Measurements from ENCODE around the gene RBMS1.
"Not testable (repeated sequence)": the region's sequence is repeated elsewhere in the genome, so short reads cannot be mapped to it uniquely, and the experiment has no call there.

RBMS1 gene

DNA sequence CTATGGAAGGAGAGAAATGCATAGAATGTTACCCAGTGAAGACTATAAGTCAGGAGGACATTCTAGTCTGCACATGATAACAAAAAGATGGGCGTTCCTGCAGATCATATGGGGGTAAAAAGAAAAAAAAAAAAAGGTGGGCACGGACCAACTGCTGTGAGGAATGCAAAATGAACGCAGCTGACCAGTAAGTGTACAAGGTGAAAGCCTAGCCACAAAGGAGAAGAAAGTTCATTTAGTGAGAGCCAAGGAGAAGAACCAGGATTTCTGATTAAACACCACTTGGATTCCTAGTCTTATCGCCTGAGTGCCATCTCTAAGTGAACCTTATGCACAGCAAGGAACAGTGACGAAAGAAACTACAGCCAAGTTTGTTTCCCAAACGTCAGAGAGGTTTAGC, 26.5 kb downstream of the RBMS1 start:
- no peak for DNase-seq

GRCh38 chr2:160465406-160465805, 28.2 kb downstream of the RBMS1 start:
- no peak for DNase-seq

- DNase-seq, result no peak
Measured at GRCh38 chr2:160465002-160465401, 28.6 kb downstream of the RBMS1 start.

DNA sequence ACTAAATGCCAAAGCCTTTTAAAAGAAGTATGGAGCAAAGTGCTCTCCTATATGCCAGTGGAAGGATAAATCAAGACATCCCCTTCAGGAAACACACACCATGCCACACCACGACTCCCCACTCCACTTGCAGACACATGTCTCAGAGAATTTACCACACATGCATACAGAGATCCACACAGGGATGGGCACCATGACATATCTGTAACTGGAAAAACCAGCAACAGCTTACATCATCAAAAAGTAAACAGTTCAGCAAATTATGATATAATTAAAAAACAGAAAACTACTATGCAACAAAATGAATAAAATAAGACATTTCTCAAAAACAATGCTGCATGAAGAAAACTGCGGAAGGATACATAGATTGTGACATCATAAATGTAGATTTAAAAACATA, 29.6 kb downstream of the RBMS1 start:
- no peak for DNase-seq

DNA sequence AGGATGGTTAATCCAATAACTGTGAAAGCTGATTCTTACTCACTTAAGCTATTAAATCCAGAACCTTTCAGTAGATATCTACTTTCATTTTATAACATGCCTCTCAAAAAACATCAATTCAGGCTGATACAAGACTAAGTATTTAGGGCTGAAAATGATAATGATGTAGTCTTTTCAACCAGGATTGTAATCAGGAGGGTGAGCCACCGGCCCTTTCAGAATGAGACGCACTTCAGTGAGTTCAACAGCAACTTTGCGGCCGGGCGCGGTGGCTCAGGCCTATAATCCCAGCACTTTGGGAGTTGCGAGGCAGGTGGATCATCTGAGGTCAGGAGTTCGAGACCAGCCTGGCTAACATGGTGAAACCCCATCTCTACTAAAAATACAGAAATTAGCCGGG, 30.4 kb downstream of the RBMS1 start:
- DNase-seq, result no peak

- DNase-seq, result no peak
Measured at GRCh38 chr2:160460333-160460731, 33.3 kb downstream of the RBMS1 start.

DNA sequence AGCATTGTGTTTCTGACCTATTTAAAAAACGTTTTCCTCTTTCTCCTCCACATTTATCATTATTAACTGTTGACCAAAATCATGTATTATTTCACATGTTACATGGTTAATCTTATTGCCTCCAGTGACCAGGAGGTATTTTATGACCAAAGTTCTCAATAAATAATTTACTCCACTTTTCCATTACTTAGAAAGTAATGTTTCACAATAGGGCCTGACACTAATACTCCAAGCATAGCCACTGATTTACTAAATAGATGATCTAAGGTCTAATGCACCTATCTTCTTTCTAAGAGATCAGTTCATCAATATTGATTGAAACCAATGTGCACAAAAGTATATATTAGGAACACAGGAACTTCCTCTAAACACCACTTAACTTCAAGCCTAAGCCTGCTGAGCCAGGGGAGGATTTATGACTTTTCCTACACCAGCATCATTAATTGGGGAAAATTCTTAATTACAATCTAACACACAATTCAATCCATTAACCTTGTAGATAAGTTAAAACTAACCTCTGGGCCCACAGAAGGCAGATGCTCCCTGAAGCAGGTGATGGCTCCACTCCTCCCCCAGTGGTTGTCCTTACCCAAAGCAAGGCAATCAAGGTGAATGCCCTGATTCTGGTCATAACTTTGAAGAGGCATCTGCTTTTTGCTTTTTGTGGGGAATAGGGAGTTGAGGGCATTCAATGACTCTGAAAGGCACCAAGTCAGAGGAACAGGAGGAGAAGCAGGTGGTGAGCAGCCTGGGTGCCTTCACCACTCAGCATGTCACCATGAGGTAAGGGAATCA, 33.9 kb downstream of the RBMS1 start:
- DNase-seq, result no peak

- DNase-seq, result no peak
Measured at GRCh38 chr2:160458718-160459453, 34.7 kb downstream of the RBMS1 start.

DNA sequence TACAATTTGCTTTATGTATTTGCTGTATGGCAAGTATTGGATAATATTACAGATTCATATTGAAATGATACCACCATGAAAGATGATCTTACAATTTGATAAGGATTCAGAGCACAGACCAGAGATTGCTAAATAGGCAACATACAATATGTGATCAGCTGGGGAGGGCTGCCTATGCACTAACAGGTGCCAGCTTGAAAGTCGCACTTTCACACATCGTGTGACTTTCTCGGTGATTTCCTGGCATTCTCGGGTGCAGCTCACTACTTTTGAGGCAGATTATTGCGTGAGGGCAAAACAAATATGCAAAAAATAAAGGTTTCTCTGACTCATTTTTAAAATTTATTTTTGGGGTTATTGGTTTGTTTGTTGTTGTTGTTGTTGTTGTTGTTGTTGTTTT, 36.0 kb downstream of the RBMS1 start:
- no peak for DNase-seq

- no peak for DNase-seq
Measured at GRCh38 chr2:160454070-160454797, 39.4 kb downstream of the RBMS1 start.

GRCh38 chr2:160453111-160453820, 40.3 kb downstream of the RBMS1 start:
- no peak for DNase-seq

GRCh38 chr2:160450486-160450885, 43.1 kb downstream of the RBMS1 start:
- no peak for DNase-seq

DNA sequence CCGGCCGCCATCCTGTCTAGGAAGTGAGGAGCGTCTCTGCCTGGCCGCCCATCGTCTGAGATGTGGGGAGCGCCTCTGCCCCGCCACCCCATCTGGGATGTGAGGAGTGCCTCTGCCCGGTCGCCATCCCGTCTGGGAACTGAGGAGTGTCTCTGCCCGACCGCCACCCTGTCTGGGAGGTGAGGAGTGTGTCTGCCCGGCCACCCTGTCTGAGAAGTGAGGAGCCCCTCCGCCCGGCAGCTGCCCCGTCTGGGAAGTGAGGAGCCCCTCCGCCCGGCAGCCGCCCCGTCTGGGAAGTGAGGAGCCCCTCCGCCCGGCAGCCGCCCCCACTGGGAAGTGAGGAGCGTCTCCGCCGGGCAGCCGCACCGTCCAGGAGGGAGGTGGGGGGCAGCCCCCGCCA, 44.8 kb downstream of the RBMS1 start:
- not testable (repeated sequence) for DNase-seq

GRCh38 chr2:160445673-160446072, 47.9 kb downstream of the RBMS1 start:
- DNase-seq, result no peak

GRCh38 chr2:160442603-160443002, 51.0 kb downstream of the RBMS1 start:
- no peak for DNase-seq

GRCh38 chr2:160440888-160441287, 52.7 kb downstream of the RBMS1 start:
- DNase-seq, result no peak

DNA sequence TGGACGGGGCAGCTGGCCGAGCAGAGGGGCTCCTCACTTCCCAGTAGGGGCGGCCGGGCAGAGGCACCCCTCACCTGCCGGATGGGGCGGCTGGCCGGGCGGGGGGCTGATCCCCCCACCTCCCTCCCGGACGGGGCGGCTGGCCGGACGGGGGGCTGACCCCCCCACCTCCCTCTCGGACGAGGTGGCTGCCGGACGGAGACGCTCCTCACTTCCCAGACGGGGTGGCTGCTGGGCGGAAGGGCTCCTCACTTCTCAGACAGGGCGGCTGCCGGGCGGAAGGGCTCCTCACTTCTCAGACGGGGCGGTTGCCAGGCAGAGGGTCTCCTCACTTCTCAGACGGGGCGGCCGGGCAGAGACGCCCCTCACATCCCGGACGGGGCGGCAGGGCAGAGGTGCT, 54.6 kb downstream of the RBMS1 start:
- not testable (repeated sequence) for DNase-seq

GRCh38 chr2:160437273-160437672, 56.3 kb downstream of the RBMS1 start:
- DNase-seq, result no peak

- DNase-seq, result no peak
Measured at GRCh38 chr2:160434254-160434948, 59.2 kb downstream of the RBMS1 start.

DNA sequence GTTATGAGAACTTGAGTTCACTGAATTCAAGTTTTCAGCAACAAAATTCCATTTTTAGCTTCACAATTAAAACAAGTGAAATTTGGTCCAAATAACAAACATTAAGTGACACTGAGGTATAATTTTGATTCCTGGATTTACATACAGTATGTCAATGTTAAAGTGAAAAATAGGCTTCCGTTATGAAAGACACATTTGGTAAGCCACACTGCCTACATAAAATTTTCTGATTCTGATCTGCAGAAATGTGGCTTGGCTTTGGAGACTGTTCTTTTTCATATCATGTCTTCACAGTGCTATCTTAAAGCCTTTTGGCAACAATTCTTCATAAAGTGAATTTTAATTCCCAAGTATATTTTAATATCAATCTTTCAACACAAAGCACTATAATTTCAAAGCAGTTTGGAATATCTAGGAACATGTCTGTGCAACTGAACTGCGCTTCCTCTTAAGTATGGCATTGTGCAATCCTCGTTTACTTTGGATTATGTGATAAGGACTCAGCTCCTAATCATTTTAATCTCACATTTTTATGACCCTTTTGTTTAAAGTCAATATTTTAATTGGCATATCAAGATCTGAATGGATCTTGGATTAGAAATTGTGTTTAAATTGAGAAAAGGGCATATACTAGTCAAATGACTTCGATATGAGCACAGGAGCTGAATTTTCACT, 60.0 kb downstream of the RBMS1 start:
- DNase-seq, result no peak

DNA sequence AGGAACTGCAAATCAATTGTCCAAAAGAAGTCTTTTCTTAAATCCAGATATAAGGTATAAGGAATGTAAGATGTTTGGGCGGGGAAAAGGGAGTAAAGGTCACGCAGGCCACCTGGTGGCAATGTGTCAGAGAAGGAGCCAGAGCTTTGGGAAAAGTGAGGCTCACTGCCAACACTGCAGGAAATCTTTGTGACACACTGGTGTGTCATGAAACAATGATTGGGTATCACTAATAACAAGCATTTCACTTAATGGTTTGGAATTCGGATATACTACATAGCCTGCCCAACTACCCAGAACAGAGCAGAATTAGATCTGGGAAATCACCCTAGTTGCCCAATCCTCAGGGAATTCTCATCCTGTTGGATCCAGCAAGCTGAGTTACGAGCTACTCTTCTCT, 61.0 kb downstream of the RBMS1 start:
- no peak for DNase-seq

DNA sequence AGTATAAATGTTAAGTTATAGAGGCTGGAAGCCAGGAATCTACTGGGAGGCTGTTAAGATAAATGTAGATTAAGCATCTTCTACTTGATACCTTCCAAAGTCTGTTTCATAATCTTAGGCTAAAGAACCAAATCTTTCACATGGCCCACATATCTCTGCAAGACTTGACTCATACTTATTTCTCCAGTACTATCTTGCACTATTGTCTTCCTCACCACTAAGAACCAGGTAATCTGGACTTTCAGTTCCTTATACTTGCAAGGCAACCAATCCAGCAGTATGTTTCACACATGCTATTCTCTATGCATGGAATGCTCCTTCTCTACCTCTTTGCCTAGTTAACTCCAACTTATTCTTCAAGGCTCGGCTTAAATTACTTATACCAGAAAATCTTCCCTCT, 62.2 kb downstream of the RBMS1 start:
- DNase-seq, result no peak
